ENCODE measurements around the gene CYP46A1.

DNA sequence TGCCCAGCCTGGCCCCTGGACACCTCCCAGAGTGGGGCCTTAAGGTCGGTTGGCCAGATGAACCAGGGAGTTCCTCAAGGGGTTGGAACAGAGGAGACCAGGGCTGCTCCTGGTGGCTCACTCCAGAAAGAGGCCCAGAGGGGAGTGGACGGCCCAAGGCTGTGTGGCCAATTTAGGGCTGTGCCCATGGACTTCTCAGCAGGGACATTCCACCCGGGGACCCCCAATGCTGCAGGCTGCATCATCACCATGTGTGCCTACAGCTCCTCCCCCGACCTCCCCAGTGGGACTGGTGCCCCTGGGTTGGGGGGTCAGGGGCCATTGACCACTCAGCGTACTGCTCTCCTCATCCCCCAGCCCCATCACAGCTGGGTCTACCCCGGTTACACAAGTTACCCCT, 17.6 kb upstream of the CYP46A1 start:
- TF ChIP-seq TCF12 (IDR thresholded peaks at IDR 0.05; ENCODE audit: low read depth) (no peak), NFIC (IDR thresholded peaks at IDR 0.05) (no peak), EP300 (IDR thresholded peaks at IDR 0.05; ENCODE audit: borderline replicate concordance) (no peak), RAD21 (IDR thresholded peaks at IDR 0.05; ENCODE audit: low read depth) (no peak), CEBPB (IDR thresholded peaks at IDR 0.05) (no peak)
- TF ChIP-seq, protein P1, sequence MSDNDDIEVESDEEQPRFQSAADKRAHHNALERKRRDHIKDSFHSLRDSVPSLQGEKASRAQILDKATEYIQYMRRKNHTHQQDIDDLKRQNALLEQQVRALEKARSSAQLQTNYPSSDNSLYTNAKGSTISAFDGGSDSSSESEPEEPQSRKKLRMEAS (IDR thresholded peaks at IDR 0.05), result no peak
